Smooth muscle cell (in vitro differentiated cells): Measurements from ENCODE around the gene PLXDC1. TPM values are rescaled to one million over a fixed set of nuclear protein-coding genes. Genes with fewer than 3 reads are reported as not detected.

Experiments
- DNase-seq: peaks from one replicate; lab custom pipeline; 2025; ENCODE audit not compliant: unreplicated experiment; lab: John Stamatoyannopoulos, UW
- H2AFZ ChIP-seq: fragments of 200-600 bp; sonication (generic); 2 replicates; pipeline ENCODE4 v1.6.0; 2016; ENCODE audit warnings: antibody characterized with exemption, low read depth, mild to moderate bottlenecking
- H3F3A ChIP-seq: fragments of 200-600 bp; sonication (generic); 2 replicates; pipeline ENCODE4 v1.6.0; 2017; ENCODE audit warnings: antibody characterized with exemption, low read depth
- H3K27ac ChIP-seq: fragments of 200-600 bp; sonication (generic); 2 replicates; pipeline ENCODE4 v1.5.1; 2016; ENCODE audit warnings: low read depth, mild to moderate bottlenecking
- H3K27me3 ChIP-seq: fragments of 200-600 bp; sonication (generic); 2 replicates; pipeline ENCODE4 v1.6.1; 2016; ENCODE audit warnings: low read depth, mild to moderate bottlenecking
- H3K36me3 ChIP-seq: fragments of 200-600 bp; sonication (generic); 2 replicates; pipeline ENCODE4 v1.5.1; 2016; ENCODE audit warnings: low read depth
- H3K4me1 ChIP-seq: fragments of 200-600 bp; sonication (generic); 2 replicates; pipeline ENCODE4 v1.5.1; 2016; ENCODE audit warnings: low read depth
- H3K4me2 ChIP-seq: fragments of 200-600 bp; sonication (generic); 2 replicates; pipeline ENCODE4 v1.6.0; 2016; ENCODE audit warnings: mild to moderate bottlenecking
- H3K4me3 ChIP-seq: fragments of 200-600 bp; sonication (generic); 2 replicates; pipeline ENCODE4 v1.5.1; 2016; ENCODE audit warnings: mild to moderate bottlenecking
- H3K79me2 ChIP-seq: fragments of 200-600 bp; sonication (generic); 2 replicates; pipeline ENCODE4 v1.6.0; 2016; ENCODE audit warnings: low read depth, mild to moderate bottlenecking
- H3K9ac ChIP-seq: fragments of 200-600 bp; sonication (generic); 2 replicates; pipeline ENCODE4 v1.6.0; 2016; ENCODE audit warnings: low read depth
- H3K9me3 ChIP-seq: fragments of 200-600 bp; sonication (generic); replicated peaks from 2 replicates; pipeline ENCODE4 v1.5.1; 2016; ENCODE audit warnings: low read depth
- H4K20me1 ChIP-seq: fragments of 200-600 bp; sonication (generic); 2 replicates; pipeline ENCODE4 v1.6.0; 2016; ENCODE audit warnings: low read depth
- CTCF ChIP-seq: fragments of 200-600 bp; sonication (generic); IDR thresholded peaks from 2 replicates; pipeline ENCODE4 v1.5.1; 2017; ENCODE audit warnings: borderline replicate concordance, mild to moderate bottlenecking, antibody characterized with exemption; ENCODE audit not compliant: insufficient read depth, poor library complexity, severe bottlenecking
- WGBS: methylation state at CpG from one replicate; pipeline ENCODE4 v1.1.7; 2016; ENCODE audit warnings: low lambda C conversion rate; 5-methylcytosine and 5-hydroxymethylcytosine counted together
- polyA plus RNA-seq: library from polyadenylated mRNA; unstranded; fragments of >200 nt; fragmentation: Nextera tagmentation; extraction: Ambion mirVana; gene quantifications from 2 replicates; pipeline ENCODE4 v1.2.1, GENCODE V29; 2016
- total RNA-seq: library from RNA; depleted of rRNA; stranded (reverse); fragments of >200 nt; gene quantifications from 2 replicates; pipeline ENCODE4 v1.2.3, GENCODE V29; 2014

Gene PLXDC1
- total and polyA plus RNA-seq, 2 experiments from 2014 or later: 17.4 to 18.5 TPM

- Histone ChIP-seq H3K79me2 (no peaks in the 10 kb centered on the region), H3K4me1 (no peaks in the 10 kb centered on the region), H3K9ac (no peak overlapping the region), H3K36me3 (no peaks in the 10 kb centered on the region), H3K4me3 (no peak overlapping the region), H3K4me2 (no peak overlapping the region), H4K20me1 (peaks cover 11% of the 10 kb centered on the region), H3K27me3 (no peaks in the 10 kb centered on the region), H3K27ac (no peak overlapping the region), H3K9me3 (no peaks in the 10 kb centered on the region), H3F3A (no peaks in the 10 kb centered on the region), H2AFZ (no peak overlapping the region)
- no peak for TF ChIP-seq CTCF
- DNase-seq: no peak
- WGBS: 86% methylated on average over 10 of the region's 10 CpGs
Measured at GRCh38 chr17:39173526-39174274, 22.3 kb upstream of the PLXDC1 start.

GRCh38 chr17:39173080-39173479 is 21.6 kb upstream of the PLXDC1 start:
- H3K27me3 ChIP-seq: no peaks in the 10 kb centered on the region
- no peak overlapping the region for H3K4me2 ChIP-seq
- no peak overlapping the region for H3K27ac ChIP-seq
- no peaks in the 10 kb centered on the region for H3K9me3 ChIP-seq
- TF ChIP-seq CTCF: no peak
- no peaks in the 10 kb centered on the region for H3K36me3 ChIP-seq
- DNase-seq: no peak
- H3F3A ChIP-seq: no peaks in the 10 kb centered on the region
- H3K79me2 ChIP-seq: no peaks in the 10 kb centered on the region
- no peak overlapping the region for H3K4me3 ChIP-seq
- H3K9ac ChIP-seq: no peak overlapping the region
- H4K20me1 ChIP-seq: peaks cover 5% of the 10 kb centered on the region
- 95% methylated on average over 5 of the region's 5 CpGs for WGBS
- no peak overlapping the region for H2AFZ ChIP-seq
- no peaks in the 10 kb centered on the region for H3K4me1 ChIP-seq

- H3K27ac ChIP-seq: no peak overlapping the region
- no peak overlapping the region for H2AFZ ChIP-seq
- H3K4me3 ChIP-seq: no peak overlapping the region
- 87% methylated on average over 5 of the region's 5 CpGs for WGBS
- H3K9ac ChIP-seq: no peak overlapping the region
- no peaks in the 10 kb centered on the region for H3K79me2 ChIP-seq
- no peaks in the 10 kb centered on the region for H3K9me3 ChIP-seq
- H3K36me3 ChIP-seq: no peaks in the 10 kb centered on the region
- no peak for DNase-seq
- H3F3A ChIP-seq: peaks cover 3% of the 10 kb centered on the region
- no peak for TF ChIP-seq CTCF
- no peaks in the 10 kb centered on the region for H3K4me1 ChIP-seq
- no peaks in the 10 kb centered on the region for H4K20me1 ChIP-seq
- H3K27me3 ChIP-seq: no peaks in the 10 kb centered on the region
- no peak overlapping the region for H3K4me2 ChIP-seq
Measured at GRCh38 chr17:39171933-39172332, 20.5 kb upstream of the PLXDC1 start.

- no peak overlapping the region for H3K4me3 ChIP-seq
- peaks cover 7% of the 10 kb centered on the region for H3F3A ChIP-seq
- H3K4me2 ChIP-seq: no peak overlapping the region
- no peak for DNase-seq
- no peaks in the 10 kb centered on the region for H3K9me3 ChIP-seq
- no peak overlapping the region for H2AFZ ChIP-seq
- H3K27ac ChIP-seq: no peak overlapping the region
- H3K36me3 ChIP-seq: no peaks in the 10 kb centered on the region
- WGBS: 89% methylated on average over 6 of the region's 6 CpGs
- TF ChIP-seq CTCF: no peak
- H3K27me3 ChIP-seq: peaks cover 12% of the 10 kb centered on the region
- H3K9ac ChIP-seq: no peak overlapping the region
- H4K20me1 ChIP-seq: no peaks in the 10 kb centered on the region
- H3K79me2 ChIP-seq: no peaks in the 10 kb centered on the region
- H3K4me1 ChIP-seq: no peaks in the 10 kb centered on the region
Measured at GRCh38 chr17:39170558-39170957, 19.1 kb upstream of the PLXDC1 start.
